Adrenal gland (tissue), 12 donors: ENCODE data around the gene PDLIM5. TPM values are rescaled to one million over a fixed set of nuclear protein-coding genes. Genes with fewer than 3 reads are reported as not detected.

ENCODE experiments used
- DNase-seq, 7 donors: peaks; one replicate each; pipeline ENCODE4 v3.0.0-alpha.2; 2019 to 2020
- H3K27ac ChIP-seq, 5 donors: fragments of 200-600 bp; sonication (generic) in 4 of 5; 1 replicate in 3 of 5; 2 replicates in 2 of 5; pipeline versions ENCODE4 v1.5.1 to v1.8.0; 2016 to 2020; ENCODE audit warnings: mild to moderate bottlenecking in 1 of 5
- H3K27me3 ChIP-seq: fragments of 200-600 bp; 2 replicates; pipeline ENCODE4 v1.8.0; 2021
- H3K36me3 ChIP-seq, 2 donors: fragments of 200-600 bp; replicated peaks in 1 of 2; 1 replicate in 1 of 2; 2 replicates in 1 of 2; pipeline versions ENCODE4 v1.5.1 to v1.8.0; 2018 to 2022
- H3K4me1 ChIP-seq, 2 donors: fragments of 200-600 bp; replicated peaks in 1 of 2; 1 replicate in 1 of 2; 2 replicates in 1 of 2; pipeline versions ENCODE4 v1.5.1 to v1.8.0; 2018 to 2021
- H3K4me3 ChIP-seq, 4 donors: fragments of 200-600 bp; sonication (generic) in 3 of 4; one replicate each; pipeline ENCODE4 v1.5.1; 2016 to 2018
- H3K9me3 ChIP-seq, 3 donors: fragments of 200-600 bp; sonication (generic) in 1 of 3; replicated peaks in 1 of 3; 1 replicate in 2 of 3; 2 replicates in 1 of 3; pipeline versions ENCODE4 v1.5.1 to v1.8.0; 2016 to 2021
- POLR2A ChIP-seq, 2 donors: fragments of 450-650 bp; IDR thresholded peaks; one replicate each; pipeline ENCODE4 v1.6.1; 2017; ENCODE audit warnings: antibody characterized with exemption in 2 of 2, mild to moderate bottlenecking in 2 of 2, moderate library complexity in 1 of 2
- WGBS, 4 donors: extraction: QIAGEN DNeasy Blood & Tissue Kit in 2 of 4; methylation state at CpG; one replicate each; pipeline versions ENCODE4 v1.1.5 to v1.1.7; 2013 to 2017; 5-methylcytosine and 5-hydroxymethylcytosine counted together
- intact Hi-C, 2 donors: fragments of 100-400 bp; cut with DNase I; formaldehyde crosslinking; loops; one replicate each; pipeline versions ENCODE4 v1.14.1 to v1.15.0; 2022 to 2023
- polyA plus RNA-seq, 3 donors: library from polyadenylated mRNA; stranded (reverse); fragments of 200-250 nt in 2 of 3; fragments of 350-450 nt in 1 of 3; fragmentation: Illumina TruSeq in 1 of 3; extraction: RNeasy Lipid Tissue Mini Kit (QIAGEN cat#74804) in 1 of 3; gene quantifications; one replicate each; pipeline ENCODE4 v1.2.3, GENCODE V29; 2013 to 2014
- total RNA-seq, 9 donors: library from RNA; depleted of rRNA in 4 of 9; stranded (reverse); fragments of >200 nt in 4 of 9; fragments of 120-200 nt in 1 of 9; fragmentation: NEBNext Ultra II Directional in 1 of 9; extraction: Animal tissue kit (Norgen Biotek cat#: 25700) in 1 of 9; gene quantifications; one replicate each; pipeline versions ENCODE4 v1.1.0 to v1.2.4, GENCODE V29; 2013 to 2023
- TF ChIP-seq, protein P1 (sequence below), 6 experiments: fragments of 450-650 bp in 4 of 6; fragments of 200-600 bp in 2 of 6; sonication (generic) in 1 of 6; IDR thresholded peaks; 1 replicate in 5 of 6; 2 replicates in 1 of 6; pipeline versions ENCODE4 v1.5.1 to v1.8.0; 2016 to 2021; ENCODE audit warnings: antibody characterized with exemption in 6 of 6, mild to moderate bottlenecking in 2 of 6, moderate library complexity in 1 of 6
- donor health status: healthy with polysubstance abuse.
- donor health status: Bipolar disorder and iron deficiency.
- donor health status: DM: yes; HTN: yes; CAD: no.
- donor health status: DM: no; HTN: no; CAD: no.
- donor health status: DM: no; HTN: no; CAD: no.
- donor health status: DM: yes; HTN: yes; CAD: no.

Gene PDLIM5
- total and polyA plus RNA-seq, 12 donors, result 26.2 to 150 (median 84.0) TPM

DNA sequence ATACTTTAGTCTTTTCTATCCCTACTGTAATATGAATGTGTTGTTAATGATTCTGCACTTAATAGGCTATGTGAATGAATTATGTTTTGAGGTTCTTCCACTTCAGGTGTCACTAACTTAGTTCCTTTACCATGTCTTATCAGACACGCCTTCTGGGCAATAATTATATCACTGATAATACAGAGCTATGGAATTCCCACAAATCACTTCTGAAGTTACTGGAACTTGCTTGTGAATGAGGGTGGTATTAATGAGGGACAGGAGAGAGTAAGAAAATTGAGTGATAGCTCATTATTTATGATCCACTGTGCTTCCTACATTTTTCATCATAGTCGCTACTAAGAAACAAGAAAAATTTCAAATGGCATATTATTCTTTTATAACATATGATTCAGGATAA is 130.0 kb downstream of the PDLIM5 start:
- TF ChIP-seq POLR2A (IDR thresholded peaks at IDR 0.05), result no peak
- TF ChIP-seq, protein P1, sequence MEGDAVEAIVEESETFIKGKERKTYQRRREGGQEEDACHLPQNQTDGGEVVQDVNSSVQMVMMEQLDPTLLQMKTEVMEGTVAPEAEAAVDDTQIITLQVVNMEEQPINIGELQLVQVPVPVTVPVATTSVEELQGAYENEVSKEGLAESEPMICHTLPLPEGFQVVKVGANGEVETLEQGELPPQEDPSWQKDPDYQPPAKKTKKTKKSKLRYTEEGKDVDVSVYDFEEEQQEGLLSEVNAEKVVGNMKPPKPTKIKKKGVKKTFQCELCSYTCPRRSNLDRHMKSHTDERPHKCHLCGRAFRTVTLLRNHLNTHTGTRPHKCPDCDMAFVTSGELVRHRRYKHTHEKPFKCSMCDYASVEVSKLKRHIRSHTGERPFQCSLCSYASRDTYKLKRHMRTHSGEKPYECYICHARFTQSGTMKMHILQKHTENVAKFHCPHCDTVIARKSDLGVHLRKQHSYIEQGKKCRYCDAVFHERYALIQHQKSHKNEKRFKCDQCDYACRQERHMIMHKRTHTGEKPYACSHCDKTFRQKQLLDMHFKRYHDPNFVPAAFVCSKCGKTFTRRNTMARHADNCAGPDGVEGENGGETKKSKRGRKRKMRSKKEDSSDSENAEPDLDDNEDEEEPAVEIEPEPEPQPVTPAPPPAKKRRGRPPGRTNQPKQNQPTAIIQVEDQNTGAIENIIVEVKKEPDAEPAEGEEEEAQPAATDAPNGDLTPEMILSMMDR (IDR thresholded peaks at IDR 0.05), result no peak
- Histone ChIP-seq H3K27me3 (no peaks in the 10 kb centered on the region), H3K36me3 (peaks cover 0 to 13% of the 10 kb centered on the region in 2 donors), H3K4me1 (peaks cover 0 to 17% of the 10 kb centered on the region in 2 donors), H3K4me3 (no peak overlapping the region), H3K27ac (no peak overlapping the region), H3K9me3 (no peaks in the 10 kb centered on the region)
- no peak for DNase-seq
- intact Hi-C loops, result no loop called here
- WGBS, 4 donors, result 96 to 100% (median 98%) methylated on average over 2 of the region's 2 CpGs

DNA sequence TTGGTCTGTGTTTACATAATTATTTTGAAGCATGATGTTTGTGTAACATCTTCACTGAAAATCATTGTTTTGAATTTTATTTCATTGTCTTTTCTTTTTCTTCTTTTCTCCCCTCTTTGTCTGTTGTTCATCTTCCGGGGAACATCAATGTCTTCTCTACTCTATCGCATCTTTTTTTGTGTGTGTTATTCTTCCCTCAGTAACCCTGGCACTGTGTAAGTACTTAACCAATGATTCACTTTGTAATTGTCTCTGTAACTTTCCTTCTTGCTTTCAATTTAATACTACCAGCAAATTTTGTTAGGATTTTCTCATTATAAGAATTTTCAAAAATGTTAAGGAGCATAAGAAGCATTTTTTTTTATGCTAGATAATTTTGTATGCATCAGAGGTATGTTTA is 130.8 kb downstream of the PDLIM5 start:
- intact Hi-C loops, result no loop called here
- H3K27ac ChIP-seq, result no peak overlapping the region

DNA sequence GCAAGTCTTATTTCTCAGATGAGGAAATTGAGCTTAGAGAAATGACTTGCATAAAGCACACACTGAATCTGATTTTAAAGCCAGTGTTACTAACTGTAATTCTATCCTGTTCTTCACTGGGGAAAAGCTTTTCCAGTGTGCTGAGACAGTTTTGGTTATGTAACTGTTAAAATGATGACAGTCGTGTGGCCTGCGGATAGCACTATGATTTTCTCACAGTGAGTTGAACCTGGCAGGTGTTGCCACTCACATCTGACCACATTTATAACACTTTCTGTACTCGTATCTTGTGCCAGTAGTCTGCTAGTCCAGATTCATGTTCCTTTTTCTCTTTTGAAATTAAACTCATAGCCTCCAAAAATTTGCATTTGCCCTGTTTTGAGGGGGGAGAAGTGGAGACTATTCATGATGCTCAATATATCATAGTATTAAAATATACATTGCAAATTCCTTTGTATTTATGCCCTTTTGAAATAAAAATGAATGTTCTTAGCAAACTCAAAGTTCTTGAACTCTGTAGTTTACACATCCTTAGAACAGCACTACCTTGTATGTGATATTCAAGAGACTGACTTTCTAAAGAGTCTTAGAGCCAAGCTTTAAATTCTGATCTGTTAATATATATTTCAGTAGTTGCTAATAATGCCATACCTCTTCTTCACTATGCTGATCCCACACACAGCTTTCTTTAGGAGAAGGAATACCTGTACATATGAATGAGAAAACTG is 132.3 kb downstream of the PDLIM5 start:
- WGBS, 4 donors, result 66 to 79% (median 73%) methylated on average over 3 of the region's 3 CpGs
- no peak for DNase-seq
- Histone ChIP-seq H3K9me3 (no peaks in the 10 kb centered on the region), H3K4me3 (no peak overlapping the region), H3K27ac (no peak overlapping the region), H3K4me1 (peaks cover 0 to 10% of the 10 kb centered on the region in 2 donors), H3K27me3 (no peaks in the 10 kb centered on the region), H3K36me3 (peaks cover 0 to 22% of the 10 kb centered on the region in 2 donors)
- no peak for TF ChIP-seq POLR2A (IDR thresholded peaks at IDR 0.05)
- TF ChIP-seq, protein P1 (IDR thresholded peaks at IDR 0.05), result no peak
- intact Hi-C loops, result no loop called here

More for the DNA sequence above, 130.8 kb downstream of the PDLIM5 start:
- WGBS, 4 donors, result 84 to 96% (median 91%) methylated on average over 2 of the region's 2 CpGs
- Histone ChIP-seq H3K4me1 (peaks cover 0 to 12% of the 10 kb centered on the region in 2 donors), H3K27me3 (no peaks in the 10 kb centered on the region), H3K36me3 (peaks cover 0 to 21% of the 10 kb centered on the region in 2 donors), H3K9me3 (no peaks in the 10 kb centered on the region), H3K4me3 (no peak overlapping the region)
- TF ChIP-seq, protein P1 (IDR thresholded peaks at IDR 0.05), result no peak
- no peak for TF ChIP-seq POLR2A (IDR thresholded peaks at IDR 0.05)
- DNase-seq, result no peak

DNA sequence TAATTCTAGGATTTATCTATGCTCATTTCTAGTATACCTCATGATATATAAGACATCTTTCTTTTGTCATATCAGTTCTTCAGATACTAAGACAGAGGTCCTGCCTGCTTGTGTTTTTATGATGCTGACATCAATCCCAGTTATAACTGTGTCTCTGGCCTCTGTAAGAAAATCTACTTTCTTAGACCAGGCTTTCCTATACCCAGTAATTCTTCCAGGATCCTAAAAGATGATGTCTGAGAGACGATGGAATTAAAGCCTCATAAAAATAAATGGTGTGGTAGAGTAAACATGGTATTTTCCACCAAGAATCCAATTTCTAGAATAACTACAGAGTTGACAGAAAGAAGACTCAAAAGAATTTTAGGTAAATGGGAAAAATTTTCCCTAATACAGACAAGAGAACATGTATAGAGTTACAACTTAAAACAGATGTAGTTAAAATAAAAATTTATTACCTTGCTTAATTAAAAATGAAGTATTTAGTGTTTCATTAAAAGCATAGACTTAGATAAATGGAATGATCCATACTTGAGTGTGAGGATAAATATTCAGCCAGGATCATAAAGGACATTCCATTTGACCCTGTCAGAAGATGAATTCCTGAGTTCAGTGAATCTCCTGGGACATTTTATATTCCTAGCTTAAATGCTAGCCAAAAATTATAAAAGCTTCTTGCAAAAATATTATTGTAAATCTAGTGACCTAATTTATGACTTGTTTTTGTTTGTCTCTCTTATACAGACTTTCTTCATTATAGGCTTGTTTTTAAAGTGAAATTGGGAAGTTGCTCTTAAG is 137.4 kb downstream of the PDLIM5 start:
- intact Hi-C loops, result no loop called here
- Histone ChIP-seq H3K4me3 (no peak overlapping the region), H3K9me3 (no peaks in the 10 kb centered on the region), H3K27ac (no peak overlapping the region), H3K36me3 (peaks cover 0 to 30% of the 10 kb centered on the region in 2 donors), H3K27me3 (no peaks in the 10 kb centered on the region), H3K4me1 (peaks cover 0 to 8% of the 10 kb centered on the region in 2 donors)
- DNase-seq, result no peak
- no peak for TF ChIP-seq POLR2A (IDR thresholded peaks at IDR 0.05)
- TF ChIP-seq, protein P1 (IDR thresholded peaks at IDR 0.05), result no peak
- 79 to 85% (median 82%) methylated on average over 1 of the region's 1 CpG for WGBS, 4 donors
